Ammon's horn (tissue), 1 donor: Measurements from ENCODE around the gene SCLT1.

Experiments used
- DNase-seq: peaks from one replicate; pipeline ENCODE4 v3.0.0-alpha.2; 2016; ENCODE audit warnings: low spot score

Gene SCLT1

DNA sequence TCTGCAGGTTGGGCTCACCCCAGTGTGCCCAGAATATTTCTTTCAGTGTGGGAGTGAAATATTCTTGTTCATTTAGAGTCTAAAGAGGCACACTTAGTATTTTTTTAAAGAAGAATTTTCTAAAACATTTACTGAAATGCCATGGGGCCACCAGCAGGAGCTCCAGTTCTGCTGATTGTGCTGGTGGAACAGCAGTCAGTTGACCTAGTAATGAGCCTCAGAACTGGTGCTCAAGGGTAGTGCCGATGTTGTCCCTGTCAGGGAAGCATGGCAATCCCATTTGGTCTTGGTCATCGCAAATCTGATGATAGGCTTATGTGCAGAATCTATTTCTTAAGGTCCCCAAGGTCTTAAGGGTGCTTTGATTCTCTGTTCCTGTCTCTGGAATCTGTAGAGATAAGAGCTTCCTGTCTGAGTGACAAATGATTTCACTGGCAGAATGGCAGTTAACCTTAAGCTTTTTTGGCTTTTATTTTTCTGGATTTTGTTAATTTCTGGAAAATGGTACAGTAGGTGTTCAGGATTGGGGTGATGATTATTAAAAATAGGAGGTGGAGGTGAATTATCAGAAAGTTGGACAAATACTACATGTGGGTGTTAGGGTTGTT is 252.5 kb downstream of the SCLT1 start:
- DNase-seq: no peak

DNA sequence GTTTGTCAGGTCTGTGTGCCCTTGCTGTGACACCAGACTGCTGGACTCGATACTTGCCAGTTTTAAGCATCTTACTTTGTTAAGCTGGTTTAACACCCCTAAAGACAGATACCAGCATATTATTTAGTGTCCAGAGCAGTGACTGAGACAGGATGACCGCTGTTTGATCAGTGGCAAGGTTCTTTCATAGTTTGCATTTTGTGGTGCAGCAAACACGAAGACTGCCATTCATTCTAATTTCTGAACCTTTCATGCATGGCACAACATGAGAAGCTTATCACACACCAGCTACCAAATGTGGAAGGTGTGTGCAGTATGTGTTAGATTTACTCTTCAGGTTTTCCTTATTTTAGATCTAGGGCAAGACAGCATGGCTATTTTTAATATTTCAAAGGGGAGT is 255.7 kb downstream of the SCLT1 start:
- no peak for DNase-seq

- DNase-seq: no peak
These were observed 256.1 kb downstream of the SCLT1 start for GRCh38 chr4:128837198-128837597.

- peak; percentile 56 for DNase-seq
These were observed 257.7 kb downstream of the SCLT1 start for GRCh38 chr4:128835498-128836222.
